CD4-positive, alpha-beta T cell treated with Interleukin-17A for 4 hours (primary cell): Measurements from ENCODE around the gene KRT28.
"Not testable (repeated sequence)": the region's sequence is repeated elsewhere in the genome, so short reads cannot be mapped to it uniquely, and the experiment has no call there.

Source experiments
- DNase-seq: peaks from one replicate; pipeline ENCODE4 v3.0.0-alpha.2; 2020; ENCODE audit warnings: mixed read lengths

KRT28 gene

GRCh38 chr17:40777459-40777858 is 22.3 kb downstream of the KRT28 start:
- DNase-seq: no peak

DNA sequence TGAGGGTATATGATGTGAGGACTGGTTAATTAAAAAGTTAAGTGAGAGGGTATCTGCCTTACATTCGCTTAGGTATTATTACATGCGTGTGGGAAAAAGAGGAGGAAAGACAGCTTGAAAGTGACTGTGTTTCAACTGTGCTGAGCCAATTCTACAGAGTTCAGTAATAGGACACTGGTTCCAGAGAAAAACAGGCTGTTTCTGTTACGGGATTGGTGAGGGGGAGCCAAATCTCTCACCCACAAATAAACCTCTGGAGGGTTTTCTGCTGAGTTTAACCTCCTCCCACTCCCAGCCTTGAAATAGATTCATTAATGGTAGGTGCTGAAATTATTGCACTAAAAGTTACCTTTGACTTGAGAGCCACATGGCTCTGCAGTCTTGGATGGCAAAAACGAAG is 23.8 kb downstream of the KRT28 start:
- no peak for DNase-seq

- DNase-seq: no peak
These were observed 27.7 kb downstream of the KRT28 start, which contains the start of gene KRT26 for GRCh38 chr17:40772101-40772500. Gene KRT26 (minus strand): TSS chr17:40772201. CDS start chr17:40772113, 88 bp downstream.

- no peak for DNase-seq
These were observed 34.1 kb downstream of the KRT28 start for GRCh38 chr17:40765657-40766056.

DNA sequence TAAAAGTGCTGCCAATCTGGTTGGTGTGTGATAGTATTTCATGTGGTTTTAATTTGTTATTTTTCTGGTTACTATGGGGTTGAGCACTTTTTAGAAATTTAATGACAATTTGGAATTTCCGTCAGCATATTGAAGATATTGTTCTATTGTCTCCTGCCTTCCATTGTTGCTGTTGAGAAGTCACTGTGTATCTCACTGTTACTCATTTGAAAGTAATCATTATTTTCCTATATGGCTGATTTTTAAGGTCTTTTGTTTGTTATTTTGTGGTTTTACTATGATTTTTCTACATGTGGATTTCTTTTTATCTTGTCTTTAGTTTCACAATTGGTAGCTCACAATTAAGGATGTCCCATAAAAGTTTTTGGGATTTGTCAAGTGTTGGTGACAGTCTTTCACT is 36.0 kb downstream of the KRT28 start:
- DNase-seq: no peak

GRCh38 chr17:40760105-40761016 is 39.4 kb downstream of the KRT28 start:
- DNase-seq: no peak

GRCh38 chr17:40755231-40755630 is 44.5 kb downstream of the KRT28 start, which contains the start of gene KRT25:
Gene KRT25 (minus strand): TSS chr17:40755331. CDS start chr17:40755271, 60 bp downstream.
- no peak for DNase-seq

GRCh38 chr17:40753804-40754203 is 46.0 kb downstream of the KRT28 start:
- no peak for DNase-seq

DNA sequence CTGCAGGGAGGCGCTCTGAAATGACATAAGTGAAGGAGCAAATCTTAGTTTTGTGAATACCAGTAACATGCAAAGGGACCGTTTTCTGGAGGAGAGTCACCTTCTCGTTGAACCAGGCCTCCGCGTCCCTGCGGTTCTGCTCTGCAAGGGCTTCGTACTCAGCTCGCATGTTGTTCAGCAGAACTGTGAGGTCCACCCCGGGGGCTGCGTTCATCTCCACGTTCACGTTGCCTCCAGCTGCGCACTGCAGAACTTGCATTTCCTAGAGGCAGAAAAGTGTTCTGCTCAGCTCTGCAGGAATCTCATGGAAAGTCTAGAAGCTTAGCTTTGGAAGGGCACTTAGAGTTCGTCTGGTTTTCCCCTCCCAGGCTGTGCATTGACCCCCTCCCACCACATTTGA is 48.7 kb downstream of the KRT28 start:
- DNase-seq: no peak

DNA sequence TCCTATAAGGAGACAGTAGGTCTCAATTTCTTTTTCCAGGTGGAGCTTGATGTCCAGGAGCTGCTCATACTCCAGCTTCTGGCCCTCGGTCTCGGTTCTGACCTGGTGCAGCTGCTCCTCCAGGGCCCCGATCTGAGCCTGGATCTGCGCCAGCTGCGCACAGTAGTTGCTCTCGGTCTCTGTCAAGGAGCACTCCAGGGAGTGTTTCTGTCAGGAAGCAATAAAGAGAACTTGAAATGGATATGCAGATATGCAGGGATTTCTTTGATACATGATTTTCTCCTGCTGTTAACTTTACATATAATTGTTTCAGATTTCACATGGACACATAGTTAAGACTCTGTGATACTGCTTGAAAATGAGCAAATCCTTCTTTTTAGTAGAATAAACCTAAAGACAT is 49.4 kb downstream of the KRT28 start:
- no peak for DNase-seq

- DNase-seq: not testable (repeated sequence)
These were observed 51.1 kb downstream of the KRT28 start for GRCh38 chr17:40748666-40749065.
